ENCODE results near the gene MLLT6.

- TF ChIP-seq POLR2AphosphoS5 (IDR thresholded peaks at IDR 0.05; ENCODE audit: borderline replicate concordance, low read depth, low read length) (no peak), EZH2 (IDR thresholded peaks at IDR 0.05) (no peak)
These were observed 37.8 kb upstream of the MLLT6 start for GRCh38 chr17:38667099-38667786.

Data from SK-N-MC (cell line).